Measurements from ENCODE around the gene CD300LD.

DNA sequence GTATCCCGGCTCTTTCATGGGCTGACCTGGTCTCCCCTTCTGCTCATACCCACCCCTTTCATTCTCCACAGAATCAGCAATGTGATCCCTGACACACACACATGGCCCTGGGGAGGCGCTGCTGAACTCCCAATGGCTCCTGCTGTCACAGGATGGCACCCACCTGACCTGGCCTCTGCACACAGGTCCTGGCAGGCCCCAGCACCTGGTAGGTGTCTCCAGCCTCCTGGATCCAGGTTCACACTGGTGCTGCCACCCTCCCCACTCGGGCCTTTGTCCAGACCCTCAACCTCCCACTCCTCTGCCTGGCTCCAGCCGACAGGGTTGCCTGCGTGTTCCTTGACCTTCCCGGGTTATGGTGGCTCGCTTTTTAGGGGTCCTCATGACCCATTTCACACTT is 44.8 kb downstream of the CD300LD start:
- no peak for TF ChIP-seq POLR2A (IDR thresholded peaks at IDR 0.05)
- TF ChIP-seq, protein P1, sequence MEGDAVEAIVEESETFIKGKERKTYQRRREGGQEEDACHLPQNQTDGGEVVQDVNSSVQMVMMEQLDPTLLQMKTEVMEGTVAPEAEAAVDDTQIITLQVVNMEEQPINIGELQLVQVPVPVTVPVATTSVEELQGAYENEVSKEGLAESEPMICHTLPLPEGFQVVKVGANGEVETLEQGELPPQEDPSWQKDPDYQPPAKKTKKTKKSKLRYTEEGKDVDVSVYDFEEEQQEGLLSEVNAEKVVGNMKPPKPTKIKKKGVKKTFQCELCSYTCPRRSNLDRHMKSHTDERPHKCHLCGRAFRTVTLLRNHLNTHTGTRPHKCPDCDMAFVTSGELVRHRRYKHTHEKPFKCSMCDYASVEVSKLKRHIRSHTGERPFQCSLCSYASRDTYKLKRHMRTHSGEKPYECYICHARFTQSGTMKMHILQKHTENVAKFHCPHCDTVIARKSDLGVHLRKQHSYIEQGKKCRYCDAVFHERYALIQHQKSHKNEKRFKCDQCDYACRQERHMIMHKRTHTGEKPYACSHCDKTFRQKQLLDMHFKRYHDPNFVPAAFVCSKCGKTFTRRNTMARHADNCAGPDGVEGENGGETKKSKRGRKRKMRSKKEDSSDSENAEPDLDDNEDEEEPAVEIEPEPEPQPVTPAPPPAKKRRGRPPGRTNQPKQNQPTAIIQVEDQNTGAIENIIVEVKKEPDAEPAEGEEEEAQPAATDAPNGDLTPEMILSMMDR (IDR thresholded peaks at IDR 0.05), result no peak
